NCI-H226 (cell line): ENCODE results near the gene GTF3C4.

Source experiments
- DNase-seq: peaks from one replicate; pipeline ENCODE4 v3.0.0-alpha.2; 2015

GTF3C4 gene, protein sequence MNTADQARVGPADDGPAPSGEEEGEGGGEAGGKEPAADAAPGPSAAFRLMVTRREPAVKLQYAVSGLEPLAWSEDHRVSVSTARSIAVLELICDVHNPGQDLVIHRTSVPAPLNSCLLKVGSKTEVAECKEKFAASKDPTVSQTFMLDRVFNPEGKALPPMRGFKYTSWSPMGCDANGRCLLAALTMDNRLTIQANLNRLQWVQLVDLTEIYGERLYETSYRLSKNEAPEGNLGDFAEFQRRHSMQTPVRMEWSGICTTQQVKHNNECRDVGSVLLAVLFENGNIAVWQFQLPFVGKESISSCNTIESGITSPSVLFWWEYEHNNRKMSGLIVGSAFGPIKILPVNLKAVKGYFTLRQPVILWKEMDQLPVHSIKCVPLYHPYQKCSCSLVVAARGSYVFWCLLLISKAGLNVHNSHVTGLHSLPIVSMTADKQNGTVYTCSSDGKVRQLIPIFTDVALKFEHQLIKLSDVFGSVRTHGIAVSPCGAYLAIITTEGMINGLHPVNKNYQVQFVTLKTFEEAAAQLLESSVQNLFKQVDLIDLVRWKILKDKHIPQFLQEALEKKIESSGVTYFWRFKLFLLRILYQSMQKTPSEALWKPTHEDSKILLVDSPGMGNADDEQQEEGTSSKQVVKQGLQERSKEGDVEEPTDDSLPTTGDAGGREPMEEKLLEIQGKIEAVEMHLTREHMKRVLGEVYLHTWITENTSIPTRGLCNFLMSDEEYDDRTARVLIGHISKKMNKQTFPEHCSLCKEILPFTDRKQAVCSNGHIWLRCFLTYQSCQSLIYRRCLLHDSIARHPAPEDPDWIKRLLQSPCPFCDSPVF

GRCh38 chr9:132670457-132671391 lies at the start of gene GTF3C4:
Gene GTF3C4 (plus strand): TSS chr9:132670464. CDS start chr9:132670599, 135 bp downstream.
- DNase-seq: no peak

- no peak for DNase-seq
Observed at GRCh38 chr9:132622159-132622558, 48.1 kb upstream of the GTF3C4 start.

- no peak for DNase-seq
Observed at GRCh38 chr9:132626285-132626684, 44.0 kb upstream of the GTF3C4 start.

- DNase-seq: no peak
Observed at GRCh38 chr9:132627106-132627505, 43.2 kb upstream of the GTF3C4 start.

DNA sequence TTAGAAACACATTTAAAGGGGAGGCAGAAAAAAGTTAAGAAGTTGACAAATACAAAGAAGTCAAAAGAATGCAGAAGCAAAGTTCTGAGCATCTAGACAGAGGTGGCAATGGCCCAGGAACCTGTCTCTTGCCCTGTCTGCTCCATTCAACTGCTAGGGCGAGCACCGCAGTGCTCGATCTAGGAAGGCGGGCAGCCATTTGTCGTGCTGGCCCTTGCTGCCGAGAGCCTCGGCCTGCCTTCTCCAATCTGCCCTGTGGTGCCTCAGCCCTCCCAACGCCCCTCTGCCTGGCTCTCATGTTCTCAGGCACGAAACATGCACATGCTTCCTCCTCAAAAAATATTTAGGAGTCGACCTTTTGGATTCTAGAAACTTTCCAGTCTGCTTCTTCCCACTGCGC lies 42.7 kb upstream of the GTF3C4 start:
- DNase-seq: no peak

DNA sequence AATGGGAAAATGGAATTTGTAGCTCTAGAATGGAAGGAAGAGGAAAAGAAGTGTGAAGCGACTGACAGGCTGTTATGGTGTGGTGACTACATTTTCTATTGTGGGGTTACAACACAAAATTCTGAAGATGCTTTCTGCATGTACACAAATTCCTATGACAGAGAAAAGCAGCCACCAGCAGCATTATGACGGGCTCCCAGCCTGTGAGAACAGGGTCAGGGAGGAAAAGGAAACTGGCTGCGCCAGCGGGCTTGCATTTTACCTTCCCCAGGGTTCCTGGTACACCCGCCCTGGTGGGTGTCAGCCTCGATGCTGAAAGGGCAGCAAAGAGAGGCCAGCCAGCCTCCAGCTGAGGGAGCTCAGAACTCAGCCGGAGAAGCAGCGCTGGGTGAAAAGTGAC lies 41.5 kb upstream of the GTF3C4 start:
- no peak for DNase-seq

- no peak for DNase-seq
Observed at GRCh38 chr9:132630116-132630515, 40.1 kb upstream of the GTF3C4 start.

DNA sequence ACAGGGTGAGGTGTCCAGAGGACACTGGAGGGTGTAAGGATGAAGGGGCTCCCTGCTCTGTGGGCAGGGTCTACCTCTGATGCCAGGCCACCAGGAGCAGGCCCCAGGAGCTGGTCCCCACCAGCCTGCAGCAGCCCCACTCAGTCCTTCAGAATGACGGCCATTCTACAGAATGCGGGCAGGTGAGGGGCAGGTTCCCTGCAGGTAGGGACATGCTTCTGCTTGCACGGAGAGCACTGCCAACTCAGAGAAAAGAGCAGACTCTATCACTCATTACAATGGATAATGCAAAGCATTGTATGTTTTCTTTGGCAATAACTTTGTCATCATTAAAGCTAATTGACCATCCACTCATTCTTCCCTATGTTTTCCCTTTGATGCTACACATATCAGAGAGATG lies 39.5 kb upstream of the GTF3C4 start:
- no peak for DNase-seq

DNA sequence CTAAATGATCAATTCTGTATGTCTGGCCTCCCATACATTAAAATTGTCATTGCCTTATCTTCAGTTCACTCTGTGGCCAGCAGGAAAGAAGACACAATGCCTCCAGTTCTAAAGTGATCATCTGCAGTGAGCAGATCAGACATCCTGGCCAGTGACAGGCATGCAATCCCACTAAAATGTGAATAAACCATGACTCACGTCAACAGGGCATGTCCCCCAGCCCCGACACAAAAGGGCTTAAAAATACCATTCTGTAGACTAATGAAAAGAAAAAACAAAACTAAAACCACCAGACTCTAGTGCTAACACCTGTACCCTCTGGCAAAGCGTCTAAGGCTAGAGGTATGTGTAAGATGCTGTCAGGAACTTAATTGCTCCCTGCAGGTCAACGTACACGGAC lies 39.0 kb upstream of the GTF3C4 start:
- DNase-seq: no peak

- DNase-seq: no peak
Observed at GRCh38 chr9:132631685-132632084, 38.6 kb upstream of the GTF3C4 start.

DNA sequence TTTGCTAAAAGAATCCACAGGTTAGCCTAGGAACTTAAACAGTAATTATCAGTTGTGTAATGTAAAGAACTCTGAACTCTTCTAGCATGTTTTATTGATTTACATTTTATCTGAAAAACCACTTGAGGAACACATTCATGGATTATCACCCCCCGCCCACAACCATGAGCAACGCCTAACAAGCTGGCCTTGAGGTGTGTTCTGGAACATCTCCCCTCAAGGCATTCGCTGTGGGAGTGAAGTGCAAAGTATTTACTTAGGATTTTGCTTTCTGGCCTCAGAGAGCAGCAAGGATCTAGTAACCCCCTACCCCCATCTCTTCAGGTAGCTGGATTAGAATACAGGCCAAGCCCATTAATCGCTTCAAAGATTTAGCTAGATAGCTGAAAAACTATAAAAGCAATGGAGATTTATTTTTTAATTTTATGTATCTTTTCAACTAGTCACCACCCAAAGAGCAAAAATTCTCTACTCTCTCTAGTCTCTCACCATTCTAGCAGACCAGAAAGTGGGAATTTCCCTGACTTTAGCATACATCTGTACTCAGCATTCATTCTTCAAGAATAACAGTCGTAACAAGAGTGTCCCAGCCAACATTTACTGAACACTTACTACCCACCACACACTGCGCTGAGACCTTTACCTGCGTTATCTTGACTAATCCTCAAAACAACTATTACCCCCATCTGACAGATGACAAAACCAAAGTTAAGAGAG lies 37.7 kb upstream of the GTF3C4 start:
- DNase-seq: no peak

GRCh38 chr9:132634327-132634726 lies 35.9 kb upstream of the GTF3C4 start:
- DNase-seq: no peak

- DNase-seq: no peak
Observed at GRCh38 chr9:132637351-132637750, 32.9 kb upstream of the GTF3C4 start.

DNA sequence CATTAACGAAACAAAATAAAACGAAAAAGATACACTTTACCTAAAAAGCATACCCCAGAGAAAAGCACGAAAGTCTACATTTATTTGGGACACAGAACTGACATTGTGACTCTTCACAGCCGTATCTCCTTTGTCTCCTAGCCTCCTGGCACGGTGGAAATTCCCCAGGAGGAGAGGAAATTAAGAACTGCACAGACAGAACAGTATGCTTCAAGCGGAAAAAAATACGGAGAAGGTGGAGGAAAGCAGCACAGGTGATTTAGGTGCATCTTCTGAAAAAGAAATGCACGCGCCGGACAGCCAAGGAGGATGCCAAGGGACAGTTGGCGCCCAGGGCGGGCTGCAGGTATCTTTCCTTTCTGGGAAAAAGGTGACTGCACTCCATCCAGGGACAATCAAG lies 32.5 kb upstream of the GTF3C4 start:
- no peak for DNase-seq

GRCh38 chr9:132638240-132638639 lies 32.0 kb upstream of the GTF3C4 start:
- DNase-seq: no peak

DNA sequence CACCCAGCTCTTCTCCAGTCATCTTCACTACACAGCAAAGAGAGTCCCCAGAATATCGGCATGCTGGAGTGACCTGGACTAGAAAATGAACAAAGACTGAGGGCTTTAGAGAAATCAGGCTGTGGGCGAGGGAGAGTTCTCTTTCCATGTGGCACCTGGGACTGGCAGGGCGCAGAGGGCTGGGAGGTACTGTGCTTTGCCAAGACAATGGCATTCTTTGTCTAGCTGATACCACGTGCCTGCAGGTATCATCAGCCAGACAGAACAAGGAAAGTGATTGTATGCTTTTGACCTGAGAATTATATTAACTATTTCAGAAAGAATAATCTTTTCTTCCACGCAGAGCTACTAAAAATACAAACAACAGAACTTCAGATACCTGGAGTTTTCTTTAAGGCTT lies 30.9 kb upstream of the GTF3C4 start:
- no peak for DNase-seq

- DNase-seq: no peak
Observed at GRCh38 chr9:132641216-132641615, 29.0 kb upstream of the GTF3C4 start.

DNA sequence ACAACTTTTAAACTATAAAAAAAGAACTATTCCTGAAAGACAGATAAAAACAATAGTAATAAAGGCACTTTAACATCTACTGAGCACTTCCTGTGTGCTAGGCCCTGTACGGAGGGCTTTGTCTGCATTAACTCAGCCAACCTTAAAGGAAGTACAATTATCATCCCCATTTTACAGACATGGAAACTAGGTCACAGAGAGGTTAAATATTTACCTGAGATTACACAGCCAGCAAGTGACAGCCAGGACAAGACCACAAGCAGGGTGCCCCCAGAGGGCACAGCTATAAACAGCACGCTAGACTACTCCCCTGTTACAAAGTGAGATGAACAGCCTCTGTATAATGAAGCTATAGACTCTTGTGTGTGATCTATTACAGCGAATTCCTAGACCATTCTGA lies 26.0 kb upstream of the GTF3C4 start:
- DNase-seq: no peak

DNA sequence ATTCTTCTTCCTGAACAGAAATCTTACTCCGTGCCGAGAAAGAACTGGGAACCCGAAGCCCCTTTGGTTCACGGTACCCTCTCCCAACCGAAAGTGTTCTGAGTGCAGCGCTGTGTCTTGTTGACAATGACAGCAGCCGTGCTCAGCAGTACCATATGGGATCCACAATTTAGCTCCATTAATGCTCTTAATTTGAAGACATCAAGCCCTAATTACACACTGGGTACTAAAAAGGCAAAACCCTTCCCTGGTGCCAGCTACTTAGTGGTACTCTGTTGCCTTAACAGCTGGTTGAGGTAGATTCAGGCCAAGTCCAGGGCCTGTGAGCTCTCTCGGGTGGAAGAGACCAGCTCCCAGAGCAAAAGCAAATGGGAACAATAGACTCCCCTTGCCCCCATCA lies 25.0 kb upstream of the GTF3C4 start:
- no peak for DNase-seq

DNA sequence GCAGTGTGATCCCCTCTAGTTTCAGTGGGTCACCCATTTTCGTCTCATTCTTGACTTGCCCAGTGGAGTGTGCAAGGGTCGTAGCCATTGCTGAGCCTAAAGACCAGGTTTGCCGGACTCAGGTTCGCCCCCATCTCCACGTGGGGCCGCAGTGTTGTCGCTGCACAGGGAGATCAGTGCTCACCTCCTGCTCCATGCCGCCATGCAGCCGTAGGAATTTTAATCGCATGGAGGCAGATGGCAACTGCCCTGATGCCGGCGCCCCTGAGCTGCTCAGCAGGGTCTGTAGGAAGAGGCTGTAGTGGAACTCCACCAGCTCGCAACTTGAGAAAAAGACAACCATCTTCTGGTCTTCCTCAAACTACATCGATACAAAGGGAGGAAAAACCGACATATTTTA lies 24.6 kb upstream of the GTF3C4 start:
- DNase-seq: no peak

DNA sequence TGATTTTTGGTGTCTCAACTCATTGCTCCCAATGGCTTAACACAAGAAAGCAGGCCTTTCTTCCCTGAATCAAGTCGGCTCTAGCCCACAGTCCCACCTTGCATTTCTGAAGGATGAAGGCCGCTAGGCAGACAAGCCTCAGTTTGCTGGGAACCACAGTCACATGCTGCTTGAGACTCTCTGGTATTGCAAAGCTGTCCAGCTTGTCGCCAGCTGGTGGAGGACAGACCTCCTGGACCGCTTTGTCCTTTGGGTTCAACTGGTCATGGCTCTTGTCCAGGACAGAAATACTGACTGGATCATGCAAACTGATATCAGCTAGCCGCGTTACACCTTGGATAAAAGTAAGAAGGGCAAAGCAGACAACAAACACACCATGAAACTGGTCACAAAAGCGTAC lies 23.5 kb upstream of the GTF3C4 start:
- DNase-seq: no peak

DNA sequence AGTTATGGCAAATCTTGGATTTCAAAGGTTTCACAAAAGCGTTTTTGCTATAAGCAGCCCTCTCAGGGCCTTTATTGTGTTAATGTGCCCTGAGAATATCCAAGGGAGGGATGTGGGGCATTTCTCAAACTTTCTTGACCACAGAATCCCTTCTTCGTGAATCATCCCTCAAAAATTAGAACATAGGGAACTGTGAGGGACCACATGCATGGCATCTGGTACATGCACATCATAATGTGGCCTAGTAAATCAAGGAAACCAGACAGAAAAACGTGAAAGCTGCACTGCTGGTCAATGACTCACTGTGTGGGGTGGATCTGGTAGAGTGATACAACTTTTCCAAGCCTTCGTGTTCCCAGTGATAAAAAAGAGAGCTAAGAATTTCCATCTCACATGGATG lies 22.9 kb upstream of the GTF3C4 start:
- DNase-seq: peak; percentile 86
